Measurements from ENCODE around the gene FAM25A.
"Not testable (repeated sequence)": the region's sequence is repeated elsewhere in the genome, so short reads cannot be mapped to it uniquely, and the experiment has no call there.

The FAM25A gene

DNA sequence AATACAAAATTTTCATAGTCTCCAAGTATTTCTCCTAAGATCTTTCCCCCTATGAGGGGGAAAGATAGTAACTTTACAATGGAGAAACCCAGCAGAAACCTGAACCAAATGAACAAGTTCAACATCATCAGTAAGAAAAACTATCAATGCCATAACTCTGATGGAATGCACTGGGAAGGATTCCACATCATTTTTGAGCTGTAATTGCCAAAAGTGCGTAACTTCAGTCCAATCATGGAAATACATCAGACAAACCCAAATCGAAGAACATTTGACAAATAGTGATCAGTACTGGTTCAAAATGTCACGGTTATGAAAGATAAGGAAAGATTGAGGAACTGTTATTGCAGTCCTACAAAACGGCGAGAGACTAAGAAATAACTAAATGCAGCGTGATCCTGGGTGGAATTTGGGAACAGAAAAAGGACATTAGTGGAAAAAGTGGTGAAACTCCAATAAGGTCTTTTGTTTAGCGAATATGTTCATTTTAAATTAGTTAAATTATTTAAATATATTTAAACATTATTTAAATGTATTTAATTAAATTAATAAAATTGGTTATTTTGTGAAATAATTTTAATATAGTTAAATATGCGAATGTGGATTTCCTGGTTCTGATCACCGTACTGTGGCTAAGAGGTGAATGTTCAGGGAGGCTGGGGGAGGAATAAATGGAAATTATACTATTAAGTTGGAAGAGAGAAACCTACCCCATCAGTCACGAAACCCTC, 4.9 kb upstream of the FAM25A start:
- not testable (repeated sequence) for DNase-seq

DNA sequence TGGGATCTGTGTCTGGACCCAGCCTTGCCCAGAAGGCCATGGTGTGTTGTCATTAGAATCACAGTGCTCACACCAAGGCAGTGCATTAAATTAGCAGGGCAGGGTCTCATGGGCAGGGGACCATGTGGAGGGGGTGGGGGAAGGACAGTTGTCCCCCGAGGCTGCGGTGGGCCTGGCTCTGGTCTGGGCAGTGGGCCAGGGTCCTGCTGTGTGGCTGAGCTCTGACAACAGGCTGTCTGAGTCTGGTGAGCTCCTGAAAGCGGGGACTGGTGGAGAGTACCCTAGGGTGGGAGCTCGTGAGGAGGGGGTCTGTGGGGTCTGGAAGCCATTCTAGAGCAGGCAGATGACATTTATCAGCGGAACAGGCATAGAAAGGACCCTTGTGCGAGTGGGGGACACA, 2.0 kb upstream of the FAM25A start:
- DNase-seq = not testable (repeated sequence)

DNA sequence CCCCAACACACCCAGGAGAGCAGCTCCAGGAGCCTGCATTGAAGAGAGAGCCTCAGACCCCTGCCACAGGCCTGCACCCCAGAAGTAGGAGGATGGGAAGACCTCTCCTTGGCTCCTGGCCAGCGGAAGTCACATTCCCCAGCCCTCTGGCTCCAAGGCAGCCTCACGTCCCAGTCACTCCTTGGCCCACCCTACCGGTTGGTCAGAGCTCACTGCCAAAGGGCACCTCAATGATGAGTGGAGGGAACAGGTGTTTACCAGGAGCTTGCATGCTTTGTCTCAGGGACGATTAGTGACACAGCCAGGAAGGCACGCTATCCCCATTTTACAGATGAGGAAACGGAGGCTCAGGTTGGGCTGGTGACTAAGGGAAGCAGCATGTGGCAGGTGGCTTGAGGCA, 1.0 kb upstream of the FAM25A start:
- DNase-seq = not testable (repeated sequence)

- DNase-seq = not testable (repeated sequence)
Measured at GRCh38 chr10:87019504-87019903, 590 bp upstream of the FAM25A start.

- peak; percentile 79 for DNase-seq
Measured at GRCh38 chr10:87025285-87025958, 5.3 kb downstream of the FAM25A start.

GRCh38 chr10:87026747-87027508, 6.8 kb downstream of the FAM25A start:
- DNase-seq = not testable (repeated sequence)

GRCh38 chr10:87030419-87030818, 10.3 kb downstream of the FAM25A start:
- not testable (repeated sequence) for DNase-seq

DNA sequence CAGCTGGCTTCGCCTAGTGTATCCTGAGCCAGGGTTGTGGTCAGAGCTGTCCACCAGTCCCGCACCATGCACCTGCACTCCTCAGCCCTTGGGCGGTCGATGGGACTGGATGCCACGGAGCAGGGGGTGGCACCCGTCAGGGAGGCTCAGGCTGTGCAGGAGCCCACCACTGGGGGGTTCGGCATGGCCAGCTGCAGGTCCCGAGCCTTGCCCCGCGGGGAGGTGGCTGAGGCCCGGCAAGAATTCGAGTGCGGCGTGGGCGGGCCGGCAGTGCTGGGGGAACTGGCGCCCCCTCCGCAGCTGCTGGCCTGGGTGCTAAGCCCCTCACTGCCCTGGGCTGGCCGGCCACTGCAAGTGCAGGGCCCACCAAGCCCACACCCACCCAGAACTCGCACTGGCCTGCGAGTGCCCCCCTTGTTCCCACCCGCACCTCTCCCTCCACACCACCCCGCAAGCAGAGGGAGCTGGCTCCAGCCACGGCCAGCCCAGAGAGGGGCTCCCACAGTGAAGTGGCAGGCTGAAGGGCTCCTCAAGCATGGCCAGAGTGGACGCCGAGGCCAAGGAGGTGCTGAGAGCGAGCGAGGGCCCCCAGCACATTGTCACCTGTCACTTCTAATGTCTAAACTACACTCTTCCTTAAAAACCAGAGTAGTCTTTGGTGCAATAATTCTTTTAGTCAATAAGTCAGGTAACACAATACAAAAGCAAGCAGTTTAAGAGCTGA, 11.0 kb downstream of the FAM25A start:
- DNase-seq = no peak

- no peak for DNase-seq
Measured at GRCh38 chr10:87036623-87037022, 16.5 kb downstream of the FAM25A start.

DNA sequence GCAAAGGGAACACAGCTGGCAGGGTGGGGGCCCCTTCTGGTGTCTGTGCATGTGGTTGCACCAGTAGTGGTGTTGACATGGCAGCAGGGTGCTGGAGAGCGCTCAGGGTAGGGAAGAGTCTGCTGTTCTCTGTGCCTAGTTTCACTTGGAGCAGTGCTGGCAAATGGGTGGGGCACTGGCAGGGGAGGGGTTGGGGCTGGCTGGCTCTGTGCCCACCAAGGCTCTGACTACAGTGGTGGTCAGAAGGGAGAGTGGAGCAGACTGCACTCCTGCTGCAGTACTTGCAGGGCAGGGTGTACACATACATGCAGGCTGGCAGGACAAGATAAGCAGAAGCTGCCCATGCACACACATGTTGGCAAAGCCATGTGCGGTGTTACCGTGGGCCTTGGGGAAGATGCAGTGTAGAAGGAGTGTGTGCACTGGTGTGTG, 18.2 kb downstream of the FAM25A start:
- peak; percentile 41 for DNase-seq

DNA sequence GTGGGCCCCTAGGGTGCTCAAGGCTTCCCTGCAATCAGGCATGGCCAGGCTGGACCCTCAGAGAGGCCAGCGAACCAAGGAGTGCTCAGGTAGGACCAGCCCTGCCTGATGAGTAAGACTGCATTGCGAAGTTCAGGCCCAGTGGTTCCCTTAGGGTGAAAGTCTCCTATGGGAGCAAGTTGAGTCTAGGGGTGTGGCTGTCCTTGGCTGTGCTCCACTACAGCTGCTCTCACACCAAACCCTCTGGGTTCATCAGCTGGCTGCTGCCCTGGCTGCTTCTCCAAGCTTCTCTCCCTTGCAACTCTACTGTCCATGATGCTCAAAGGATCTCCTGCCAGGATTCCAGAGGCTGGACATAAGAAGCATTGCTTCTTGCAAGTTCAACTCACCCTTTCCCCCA, 18.7 kb downstream of the FAM25A start:
- DNase-seq = no peak

DNA sequence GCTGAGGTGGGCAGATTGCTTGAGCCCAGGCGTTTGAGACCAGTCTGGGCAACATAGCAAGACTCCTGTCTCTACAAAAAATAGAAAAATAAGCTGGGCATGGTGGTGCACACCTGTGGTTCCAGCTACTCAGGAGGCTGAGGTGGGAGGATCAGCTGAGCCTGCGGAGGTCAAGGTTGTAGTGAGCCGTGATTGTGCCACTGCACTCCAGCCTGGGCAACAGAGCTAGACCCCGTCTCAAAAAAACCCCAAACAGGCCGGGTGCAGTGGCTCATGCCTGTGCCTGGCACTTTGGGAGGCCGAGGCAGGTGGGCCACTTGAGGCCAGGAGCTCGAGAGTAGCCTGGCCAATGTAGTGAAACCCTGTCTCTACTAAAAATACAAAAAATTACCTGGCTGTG, 23.5 kb downstream of the FAM25A start:
- DNase-seq = not testable (repeated sequence)

GRCh38 chr10:87045434-87045938, 25.4 kb downstream of the FAM25A start:
- no peak for DNase-seq

DNA sequence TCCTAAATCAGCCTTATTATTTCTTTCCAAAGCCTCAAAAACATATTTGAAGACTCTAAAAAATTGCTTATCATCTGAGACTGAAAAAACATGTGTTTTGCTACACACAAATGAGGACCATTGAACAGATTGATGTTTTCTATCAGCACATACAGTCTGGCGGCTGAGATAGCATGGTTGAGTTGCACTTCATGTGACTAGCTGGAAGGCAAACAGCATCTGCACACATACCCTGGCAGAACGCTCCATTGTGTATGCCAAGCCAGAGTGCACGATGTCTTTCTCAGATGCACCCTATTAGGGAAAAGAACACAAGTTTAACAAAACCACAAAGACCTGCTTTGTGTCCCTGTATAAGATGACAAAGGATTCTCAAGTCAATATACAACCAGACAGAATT, 33.0 kb downstream of the FAM25A start:
- DNase-seq = no peak

GRCh38 chr10:87053577-87054181, 33.6 kb downstream of the FAM25A start:
- DNase-seq = no peak

DNA sequence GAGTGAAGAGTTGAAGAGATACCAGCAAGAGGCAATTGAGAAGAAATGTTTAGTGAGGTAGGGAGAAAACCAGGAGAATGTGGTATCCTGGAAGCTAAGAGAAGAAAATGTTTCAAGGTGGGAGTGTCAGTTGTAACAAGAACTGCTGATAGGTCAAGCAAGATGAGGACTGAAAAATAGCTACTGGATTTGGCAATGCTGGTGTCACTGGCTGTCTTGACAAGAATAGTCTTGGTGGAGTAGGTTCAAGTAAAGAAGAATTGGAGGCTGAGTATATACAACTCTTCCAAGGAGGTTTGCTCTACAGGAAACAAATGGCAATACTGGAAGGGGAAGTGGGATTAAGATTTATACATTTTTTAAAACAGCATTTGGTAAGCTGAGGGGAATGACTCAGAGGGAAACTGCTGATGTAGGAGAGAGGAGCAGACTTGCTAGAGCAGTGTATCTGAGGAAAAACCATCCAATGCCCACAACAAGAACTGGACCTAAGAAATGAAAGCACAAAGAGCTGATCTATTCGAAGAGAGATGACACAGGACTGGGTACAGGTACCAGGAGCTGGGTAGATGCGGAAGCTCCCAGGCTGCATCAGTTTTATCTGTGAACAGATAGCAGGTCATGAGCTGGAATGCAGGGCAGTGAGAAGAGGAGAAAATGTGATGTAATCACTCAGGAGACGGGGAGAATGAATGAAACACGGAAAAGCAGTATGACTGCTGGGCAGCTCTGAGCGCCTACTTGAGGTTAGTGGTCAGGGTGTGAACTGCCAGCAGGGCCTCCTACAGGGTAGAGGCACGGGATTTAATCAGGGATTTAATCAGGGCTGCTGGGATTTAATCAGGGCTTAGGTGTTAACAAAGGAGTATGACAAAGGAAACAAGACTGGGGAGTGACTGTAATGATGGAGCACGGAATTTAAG, 34.5 kb downstream of the FAM25A start:
- peak; percentile 98 for DNase-seq

DNA sequence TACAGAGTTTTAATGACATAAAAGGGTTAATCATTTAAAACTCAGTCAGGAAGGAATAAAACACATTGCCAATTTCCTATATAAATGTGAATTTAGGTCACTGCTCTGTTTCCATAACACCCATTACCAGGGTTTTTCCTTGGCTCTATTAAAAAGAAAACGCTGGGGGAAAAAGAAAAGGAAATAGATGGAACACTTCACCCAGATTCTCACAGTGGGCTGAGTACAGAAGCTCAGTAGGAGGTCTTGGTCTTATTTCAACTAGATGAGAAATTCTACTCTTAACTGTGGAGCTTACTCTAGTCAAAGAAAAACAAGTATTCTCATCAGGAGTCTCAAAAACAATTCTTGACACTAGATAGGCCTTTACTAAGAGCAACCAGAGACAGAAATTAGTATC, 38.1 kb downstream of the FAM25A start:
- no peak for DNase-seq

DNA sequence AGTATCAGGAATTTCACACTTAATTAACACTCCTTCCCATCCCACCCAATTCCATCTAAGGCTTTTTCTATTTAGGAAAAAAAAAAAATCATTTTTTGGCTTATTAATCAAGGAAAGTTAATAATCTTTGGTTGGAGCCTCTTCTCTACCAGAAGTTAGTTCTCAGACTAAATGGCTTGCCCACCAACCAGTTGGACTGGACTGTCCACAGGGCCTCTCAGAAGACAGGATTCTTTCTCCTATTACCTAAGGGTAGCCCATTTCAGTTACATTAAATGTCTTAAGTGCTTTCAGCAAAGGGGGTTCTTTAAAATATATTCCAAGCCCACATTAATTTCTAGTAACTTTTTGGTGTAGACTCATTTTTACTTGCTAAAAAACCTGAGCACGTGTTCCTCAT, 39.3 kb downstream of the FAM25A start:
- no peak for DNase-seq

DNA sequence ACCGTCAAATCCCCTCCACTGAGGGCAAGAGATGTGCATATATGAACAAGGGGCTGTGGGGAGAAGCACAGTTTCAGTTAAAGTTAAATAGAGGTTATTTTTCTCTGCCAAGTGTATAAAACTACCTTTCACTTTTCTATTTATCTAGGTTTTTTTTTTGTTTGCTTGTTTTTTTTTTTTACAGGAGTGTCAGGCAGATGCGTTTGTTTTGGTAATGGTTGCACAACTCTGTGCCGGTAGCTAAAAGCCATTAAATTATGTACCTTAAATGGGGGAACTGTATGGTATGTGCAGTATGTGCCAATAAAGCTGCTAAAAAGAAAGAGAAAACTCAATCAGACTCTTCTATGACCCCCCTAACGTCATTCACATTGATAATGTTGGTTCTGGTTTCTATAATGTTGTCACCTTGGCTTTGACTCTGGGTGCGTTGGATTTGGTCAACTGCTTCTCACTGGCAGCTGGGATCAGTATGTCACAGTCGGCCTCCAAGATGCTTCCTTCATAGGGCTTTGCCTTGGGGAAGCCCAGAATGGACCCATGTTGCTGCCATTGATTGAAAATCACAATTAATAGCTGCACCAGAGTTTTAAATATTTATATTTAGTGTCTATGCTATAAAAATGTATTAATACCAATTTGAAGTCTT, 40.3 kb downstream of the FAM25A start:
- no peak for DNase-seq

DNA sequence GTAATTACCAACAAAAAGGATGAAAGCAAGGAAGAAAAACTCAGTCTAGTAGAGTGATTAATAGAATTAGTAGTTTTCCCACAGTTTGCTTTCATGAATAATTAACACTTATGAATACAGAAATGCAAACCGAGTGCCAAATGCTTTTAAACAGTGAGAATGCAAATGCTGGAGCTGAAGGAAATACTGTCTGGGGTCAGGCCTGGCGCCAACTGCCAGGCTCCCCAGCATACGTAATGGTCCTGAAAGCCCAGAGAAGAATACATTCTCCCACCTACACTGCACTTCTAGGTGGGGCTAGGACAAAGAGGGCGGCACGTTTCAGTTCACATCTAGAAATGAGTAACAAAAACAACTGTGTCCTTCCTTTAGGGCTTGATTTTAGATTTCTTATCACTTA, 44.6 kb downstream of the FAM25A start:
- DNase-seq = no peak

DNA sequence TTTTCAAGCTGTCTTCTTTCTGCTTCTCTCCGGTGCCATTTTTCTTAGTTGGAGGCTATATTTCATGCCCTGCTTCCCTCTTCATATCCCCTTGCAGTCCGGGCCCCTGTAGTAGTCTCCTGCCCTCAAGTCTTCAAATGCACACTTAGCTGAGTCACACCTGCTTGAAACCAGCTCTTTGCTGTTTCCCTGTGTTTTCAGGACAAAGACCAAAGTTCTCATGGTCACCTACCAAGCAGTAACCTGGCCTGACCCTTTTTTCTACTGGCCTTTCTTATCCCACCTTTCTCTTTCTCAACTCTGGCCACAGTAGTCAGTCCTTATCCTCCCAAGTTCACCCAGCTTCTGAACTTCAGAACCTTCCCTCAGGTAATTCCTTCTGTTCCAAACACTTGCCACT, 46.1 kb downstream of the FAM25A start:
- no peak for DNase-seq
